HG03025 (cell line): ENCODE data around the gene TXNDC11.

Experiments used
- ATAC-seq: cut with Tn5 transposase; IDR thresholded peaks from one replicate; pipeline ENCODE4 v1.9.1; 2021; ENCODE audit warnings: mild to moderate bottlenecking, moderate library complexity; ENCODE audit not compliant: unreplicated experiment, low FRiP score

TXNDC11 gene

DNA sequence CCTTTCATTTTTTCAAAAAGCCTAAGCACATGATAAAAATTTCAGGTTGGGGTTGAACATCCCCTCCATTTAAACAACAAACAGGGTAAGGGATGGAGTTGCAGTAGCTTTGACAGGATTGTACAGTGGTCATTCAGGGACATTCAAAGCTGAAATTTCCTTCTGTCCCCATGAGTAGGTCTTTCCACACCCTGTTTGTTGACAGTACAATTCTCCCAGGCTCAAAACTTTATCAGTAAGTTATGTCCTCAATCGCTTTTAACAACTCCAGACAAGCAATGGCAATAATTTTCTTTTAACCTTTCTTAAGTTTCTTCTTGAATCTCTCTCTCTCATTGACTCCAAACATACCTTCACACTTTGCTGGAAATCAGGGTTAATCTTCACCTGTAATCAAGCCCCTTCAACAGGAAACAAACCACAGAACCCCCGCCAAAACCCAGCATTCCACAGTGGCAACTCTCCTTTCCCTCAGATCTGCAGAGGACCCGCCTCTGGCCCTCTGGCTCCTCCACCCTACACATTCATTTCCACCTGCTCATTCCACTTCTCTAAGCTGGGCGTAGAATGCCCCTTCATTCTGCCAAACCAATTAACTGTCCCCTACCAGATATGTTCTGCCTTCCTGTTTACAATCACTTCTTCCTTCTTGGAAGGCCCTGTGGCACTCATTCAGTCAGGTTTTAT lies 20.7 kb downstream of the TXNDC11 start:
- no peak for ATAC-seq

DNA sequence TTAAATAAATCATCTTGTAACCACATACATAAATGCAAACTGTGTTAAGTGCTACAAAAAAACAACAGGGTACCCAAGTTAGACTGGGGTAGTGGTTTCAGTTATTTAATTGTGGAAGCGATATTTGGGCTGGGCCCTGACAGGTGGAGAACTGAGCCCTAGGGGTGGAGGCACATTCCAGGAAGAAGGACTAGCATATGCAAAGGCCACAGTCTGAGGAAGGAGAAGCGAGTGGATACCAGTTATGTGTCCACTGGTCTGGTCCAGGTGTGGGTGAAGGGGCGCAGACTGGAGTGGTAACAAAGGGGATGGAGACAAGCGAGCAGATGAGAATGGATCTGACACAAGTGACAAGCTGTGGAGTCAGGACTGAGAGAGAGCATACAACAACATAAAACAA lies 22.9 kb downstream of the TXNDC11 start:
- no peak for ATAC-seq

DNA sequence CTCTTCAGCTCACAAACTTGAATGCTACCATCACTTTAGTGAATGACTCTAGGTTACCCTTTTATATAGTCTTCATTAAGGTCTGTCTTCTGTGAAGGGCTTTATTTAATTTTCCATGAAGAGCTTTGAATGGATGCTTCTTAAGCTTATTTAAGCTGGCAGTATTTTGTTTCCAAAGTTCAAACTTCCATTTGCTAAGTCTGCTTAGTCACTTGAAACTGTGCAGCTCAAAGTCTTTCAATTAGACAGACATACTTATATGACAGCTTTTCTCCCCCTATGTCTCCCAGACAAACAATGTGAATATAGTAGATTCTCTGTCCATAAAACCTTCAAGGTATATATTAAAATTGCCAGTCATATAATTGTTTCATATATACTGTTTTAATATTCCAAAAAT lies 23.5 kb downstream of the TXNDC11 start:
- ATAC-seq, result no peak

DNA sequence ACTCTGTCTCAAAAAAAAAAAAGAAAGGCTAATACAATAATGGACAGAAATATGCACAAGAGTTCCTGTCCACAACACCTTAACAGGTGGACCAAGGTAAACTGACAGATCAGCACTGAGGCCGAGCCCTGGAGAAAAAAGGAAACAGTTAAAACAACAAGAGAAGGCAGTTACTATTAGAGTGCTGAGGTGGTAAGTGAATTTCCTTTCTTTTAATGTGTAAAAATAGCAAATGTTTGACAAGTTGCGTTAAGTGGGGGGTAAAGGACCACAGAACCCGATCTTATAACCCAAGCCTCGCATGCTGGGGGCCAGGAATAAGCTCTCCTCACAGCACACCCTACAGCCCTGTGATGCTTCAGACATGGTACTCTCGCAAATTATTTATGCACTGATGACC lies 24.8 kb downstream of the TXNDC11 start:
- no peak for ATAC-seq

DNA sequence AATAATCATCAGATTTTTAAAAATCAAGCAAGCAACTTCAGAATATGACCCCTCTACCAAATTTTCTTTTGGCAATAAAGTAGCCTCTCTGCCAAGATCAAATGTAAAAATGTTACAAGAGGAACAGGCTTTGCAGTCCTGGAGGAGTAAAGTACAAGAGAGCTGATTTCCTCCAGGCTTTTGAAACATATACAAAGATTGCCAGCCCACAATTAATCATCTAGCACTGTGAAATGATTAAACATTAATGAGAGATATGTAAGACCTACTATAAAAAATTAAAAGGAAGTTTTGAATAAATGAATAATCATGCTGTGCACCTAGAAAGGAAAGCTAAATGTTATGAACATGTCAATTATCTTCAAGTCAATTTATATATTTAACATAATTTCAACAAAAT lies 26.3 kb downstream of the TXNDC11 start:
- ATAC-seq, result no peak

DNA sequence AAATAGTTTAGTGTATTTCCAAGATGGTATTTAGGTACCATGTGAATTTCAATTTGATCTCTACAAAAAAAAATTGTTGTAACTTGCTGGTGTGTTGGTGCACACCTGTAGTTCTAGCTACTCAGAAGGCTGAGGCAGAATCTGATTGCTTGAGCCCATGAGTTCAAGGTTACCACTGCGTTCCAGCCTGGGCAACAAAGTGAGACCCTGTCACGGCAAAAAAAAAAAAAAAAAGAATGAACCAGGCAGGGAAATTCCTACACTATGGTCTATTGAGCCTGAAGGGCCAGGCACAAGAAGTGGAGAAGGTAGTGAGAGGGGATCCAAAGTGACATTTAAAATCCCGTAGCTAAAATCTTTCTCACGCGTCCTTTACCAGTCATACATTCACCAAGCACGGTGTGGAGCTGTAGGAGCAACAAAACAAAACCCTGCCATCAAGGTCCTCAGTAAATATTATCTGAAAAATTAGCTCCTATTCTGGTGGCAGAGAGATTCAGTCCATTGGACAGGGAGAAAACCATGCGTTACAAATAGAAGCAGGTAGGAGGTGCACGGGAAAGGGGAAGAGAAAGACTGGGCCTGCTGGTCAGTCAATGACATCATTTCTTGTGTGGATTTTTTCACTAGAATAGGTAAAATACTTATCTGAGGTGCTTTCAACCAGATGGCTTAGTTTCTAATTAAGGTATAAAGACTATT lies 27.3 kb downstream of the TXNDC11 start:
- no peak for ATAC-seq

DNA sequence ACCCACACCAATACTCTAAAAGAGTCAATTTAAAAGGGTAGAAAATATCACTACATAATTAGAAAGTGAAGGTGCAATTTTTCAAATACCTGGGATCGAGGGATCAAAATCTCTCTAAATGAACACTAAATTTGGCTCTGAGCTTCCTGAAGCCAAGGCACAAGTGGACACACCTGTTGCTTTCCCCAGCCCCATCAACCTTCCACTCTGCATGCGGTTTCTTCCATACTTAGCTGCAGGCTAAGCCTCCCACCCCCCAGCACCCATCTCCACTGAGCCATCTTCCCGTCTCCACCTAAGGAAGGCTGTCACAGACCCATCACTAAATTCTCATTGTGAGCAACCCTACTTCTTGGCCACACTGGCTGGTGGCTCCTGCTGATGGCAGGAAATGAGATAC lies 30.5 kb downstream of the TXNDC11 start:
- no peak for ATAC-seq

DNA sequence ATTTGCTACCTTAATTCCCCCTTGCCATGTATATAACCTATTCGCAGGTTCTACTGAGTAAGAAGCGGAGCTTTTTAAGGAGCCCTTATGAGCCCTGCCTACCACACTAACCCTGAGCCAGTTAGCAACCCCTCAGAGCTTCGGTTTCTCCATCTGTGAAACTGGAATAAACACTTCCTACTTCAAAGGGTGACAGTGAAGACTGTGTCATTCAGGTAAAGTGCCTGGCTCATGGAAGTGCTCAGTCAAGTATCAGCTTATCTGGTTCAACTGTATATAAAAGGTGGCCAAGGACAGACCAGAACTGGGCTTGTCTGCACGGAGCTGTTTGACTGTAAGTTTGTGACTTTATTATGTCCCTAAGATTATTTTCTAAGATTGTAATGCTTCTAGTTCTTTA lies 31.0 kb downstream of the TXNDC11 start:
- no peak for ATAC-seq

DNA sequence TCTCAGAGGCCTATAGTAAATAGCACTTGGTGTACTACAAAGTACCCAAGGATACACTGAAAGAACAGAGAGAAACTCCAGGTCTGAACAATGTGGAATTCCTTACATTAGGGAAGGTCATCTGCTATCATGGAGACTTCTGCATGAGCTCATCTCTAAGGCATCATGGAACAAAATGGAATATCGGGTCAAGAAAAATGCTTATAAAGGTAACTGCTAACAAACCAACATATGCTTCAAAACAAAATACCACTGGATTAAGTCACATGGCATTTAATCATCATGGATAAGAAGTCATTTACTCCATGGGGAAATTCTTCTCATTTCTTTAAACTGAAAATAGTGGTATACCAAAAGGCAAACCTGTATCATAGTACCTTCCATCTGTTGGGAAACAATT lies 34.2 kb downstream of the TXNDC11 start:
- ATAC-seq, result no peak

DNA sequence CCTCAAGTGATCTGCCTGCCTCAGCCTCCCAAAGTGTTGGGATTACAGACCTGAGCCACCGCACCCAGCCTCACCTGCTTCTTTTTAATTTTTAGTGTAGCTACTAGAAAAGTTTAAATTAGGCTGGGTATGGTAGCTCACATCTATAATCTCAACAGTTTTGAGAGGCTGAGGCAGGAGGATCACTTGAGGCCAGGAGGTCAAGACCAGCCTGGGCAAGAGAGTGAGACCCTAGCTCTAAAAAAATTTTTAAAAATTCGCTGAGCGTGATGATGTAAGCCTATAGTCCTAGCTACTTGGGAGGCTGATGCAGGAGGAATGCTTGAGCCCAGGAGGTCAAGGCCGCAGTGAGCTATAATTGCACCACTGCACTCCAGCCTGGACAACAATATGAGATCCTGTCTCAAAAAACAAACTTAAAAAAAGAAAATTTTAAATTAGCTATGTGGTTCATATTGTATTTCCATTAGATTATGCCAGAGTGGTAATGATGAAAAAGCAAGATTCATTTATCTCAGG lies 34.9 kb downstream of the TXNDC11 start:
- no peak for ATAC-seq

DNA sequence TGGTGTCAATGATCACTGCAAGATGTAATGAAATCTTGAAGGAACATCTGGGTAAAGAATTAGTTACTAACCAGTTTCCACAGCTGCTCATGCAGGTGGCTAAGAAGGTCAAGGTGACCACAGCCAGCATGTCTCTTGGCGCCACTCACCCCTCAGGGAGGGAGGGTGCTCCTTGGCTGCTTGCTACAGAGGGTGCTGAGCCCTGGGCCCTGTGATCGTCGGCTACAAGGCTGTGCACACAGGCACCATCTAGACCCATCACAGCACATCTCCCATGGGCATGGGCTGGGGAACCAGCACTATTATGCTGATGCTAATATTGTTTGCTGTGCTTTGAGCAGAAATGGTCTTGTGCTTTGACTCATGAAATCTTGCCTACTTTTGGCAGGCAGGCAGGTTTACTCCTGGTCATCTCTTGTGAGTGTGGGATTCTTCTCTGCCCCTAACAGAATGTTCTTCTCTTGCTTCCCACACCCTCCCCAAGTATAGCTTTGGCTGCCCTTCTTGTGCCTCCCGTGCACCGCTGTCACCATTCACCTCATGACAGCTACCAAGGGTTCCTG lies 36.4 kb downstream of the TXNDC11 start:
- ATAC-seq, result no peak

DNA sequence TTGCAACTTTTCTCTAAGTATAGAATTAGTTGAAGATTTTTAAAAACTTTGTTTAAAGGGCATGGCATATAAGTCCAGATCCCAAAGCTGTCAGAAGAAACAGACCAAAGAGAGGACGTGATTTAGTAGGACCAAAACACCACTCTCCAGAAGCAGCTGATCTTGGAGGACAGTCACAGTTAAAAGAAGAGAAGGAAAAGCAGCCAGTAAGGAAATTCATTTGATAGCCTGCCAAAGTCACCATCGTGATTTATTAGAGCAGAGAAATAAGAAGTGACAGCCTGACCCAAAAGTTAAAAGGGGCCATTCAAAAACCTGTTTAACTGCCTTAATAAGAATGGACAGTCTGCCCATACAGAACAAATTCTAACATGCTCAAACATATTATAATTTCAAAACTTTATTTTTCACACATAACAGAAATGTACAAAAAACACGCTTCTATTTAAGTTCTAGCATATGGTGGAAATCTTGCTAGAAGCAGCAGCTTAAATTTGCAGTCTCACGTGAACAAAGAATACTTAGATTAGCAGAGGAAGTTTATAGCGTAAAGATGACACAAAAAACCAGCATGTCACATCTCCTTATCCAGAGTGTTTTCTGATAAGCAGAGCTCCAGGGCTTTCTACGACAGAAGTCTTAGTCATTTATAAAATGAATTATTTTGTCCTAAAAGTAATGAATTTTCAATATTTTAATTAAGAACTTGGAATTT lies 37.2 kb downstream of the TXNDC11 start:
- no peak for ATAC-seq

DNA sequence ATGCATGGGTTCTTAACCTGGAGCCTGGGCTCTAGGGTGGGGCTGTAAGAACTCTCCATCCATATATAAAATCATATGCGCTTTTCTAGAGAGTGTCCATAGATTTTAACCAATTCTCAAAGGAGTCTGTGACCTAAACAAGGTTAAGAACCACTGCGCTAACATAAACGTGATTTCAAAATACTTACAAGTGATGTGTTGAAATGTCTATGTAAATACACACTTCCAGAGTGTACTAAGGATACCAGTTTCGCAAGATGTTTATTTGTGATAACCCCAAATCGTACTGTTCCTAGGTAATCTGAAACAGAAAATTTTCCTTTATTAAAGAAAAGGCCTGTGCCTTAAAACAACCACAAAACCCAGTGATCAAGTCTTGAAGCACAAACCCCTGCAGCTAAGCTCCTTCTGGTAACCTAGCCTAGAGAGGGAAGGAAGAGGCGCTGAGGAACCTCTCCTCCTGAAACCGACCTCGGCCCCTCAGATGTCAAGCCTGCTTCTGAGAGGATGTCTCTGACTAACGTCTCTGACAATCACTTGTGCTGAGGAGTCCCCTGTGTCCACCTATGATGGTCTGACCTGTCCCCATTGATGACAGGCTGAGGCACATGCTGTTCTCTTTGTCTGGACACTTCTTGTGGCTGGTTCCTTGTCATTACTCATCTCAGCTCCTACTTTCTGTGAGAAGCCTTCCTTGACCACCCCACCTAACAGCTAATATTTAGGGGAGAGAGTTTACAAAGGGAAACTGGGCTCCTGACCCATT lies 42.2 kb downstream of the TXNDC11 start:
- no peak for ATAC-seq

DNA sequence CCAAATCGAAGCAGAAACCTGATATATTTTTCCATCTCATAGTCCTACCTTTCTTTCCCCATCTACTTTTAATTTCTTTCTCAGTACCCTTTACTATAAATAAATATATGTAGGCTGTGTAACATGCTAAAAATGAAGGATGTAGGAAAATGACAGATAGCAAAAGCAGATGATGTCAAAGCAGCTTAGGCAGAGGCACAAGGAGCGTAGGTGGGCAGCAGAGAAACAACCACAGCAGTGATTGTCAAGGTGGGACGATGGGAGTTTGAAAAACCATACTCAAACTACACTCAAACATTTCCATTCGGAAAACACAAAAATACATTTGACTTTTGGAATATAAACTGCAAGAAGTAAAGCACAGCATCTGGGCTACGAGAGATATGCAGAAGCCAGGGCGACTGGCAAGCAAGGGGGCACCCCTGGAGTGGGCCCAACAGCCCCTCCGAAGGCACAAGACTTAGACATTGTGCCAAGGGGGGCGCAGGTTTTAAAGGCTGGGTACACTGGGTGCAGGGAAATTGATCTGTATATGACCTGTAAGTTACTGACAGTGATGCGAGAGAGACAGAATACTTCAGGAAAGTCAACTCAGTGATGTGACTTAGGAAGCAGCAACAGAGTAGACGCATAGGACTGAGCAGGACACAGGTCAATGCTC lies 43.3 kb downstream of the TXNDC11 start:
- no peak for ATAC-seq

DNA sequence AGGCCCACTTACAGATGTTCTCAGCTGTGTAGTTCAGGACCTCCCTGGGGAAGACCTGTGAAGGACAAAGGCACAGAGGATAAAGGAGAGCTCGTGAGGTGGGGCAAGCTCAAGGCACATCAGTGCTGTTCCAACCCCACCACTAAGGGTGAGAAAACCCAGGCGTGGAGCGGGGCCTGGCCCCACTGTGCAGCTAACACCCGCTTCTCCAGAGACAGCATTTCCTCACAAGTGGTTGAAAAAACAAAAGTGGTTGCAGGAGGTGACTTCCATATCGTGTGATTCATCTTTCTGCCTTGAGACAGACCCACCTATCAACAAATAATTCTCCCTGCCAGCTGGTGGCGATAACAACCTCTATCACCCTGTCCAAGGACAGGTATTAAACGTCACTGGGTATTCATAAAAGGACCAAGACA lies 44.4 kb downstream of the TXNDC11 start:
- ATAC-seq, result no peak

DNA sequence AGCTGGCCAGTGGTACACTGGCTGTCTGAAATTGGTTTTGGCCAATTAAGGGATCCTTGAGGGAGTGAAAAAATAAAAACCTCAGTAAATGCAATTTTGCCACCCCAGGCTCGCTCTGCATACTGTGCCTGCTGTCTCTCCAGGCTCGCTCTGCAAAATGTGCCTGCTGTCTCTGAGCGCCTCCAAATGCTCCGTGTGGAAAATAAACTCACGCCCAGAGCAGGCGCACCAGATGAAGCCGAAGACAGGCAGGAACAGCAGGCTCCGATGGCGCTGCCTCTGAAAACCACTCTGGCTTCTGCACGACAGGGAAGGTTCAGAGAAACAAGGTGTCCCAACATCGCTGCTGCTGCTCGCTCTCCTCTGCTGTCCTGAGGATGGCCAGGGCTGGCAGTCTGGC lies 45.3 kb downstream of the TXNDC11 start:
- ATAC-seq, result no peak

DNA sequence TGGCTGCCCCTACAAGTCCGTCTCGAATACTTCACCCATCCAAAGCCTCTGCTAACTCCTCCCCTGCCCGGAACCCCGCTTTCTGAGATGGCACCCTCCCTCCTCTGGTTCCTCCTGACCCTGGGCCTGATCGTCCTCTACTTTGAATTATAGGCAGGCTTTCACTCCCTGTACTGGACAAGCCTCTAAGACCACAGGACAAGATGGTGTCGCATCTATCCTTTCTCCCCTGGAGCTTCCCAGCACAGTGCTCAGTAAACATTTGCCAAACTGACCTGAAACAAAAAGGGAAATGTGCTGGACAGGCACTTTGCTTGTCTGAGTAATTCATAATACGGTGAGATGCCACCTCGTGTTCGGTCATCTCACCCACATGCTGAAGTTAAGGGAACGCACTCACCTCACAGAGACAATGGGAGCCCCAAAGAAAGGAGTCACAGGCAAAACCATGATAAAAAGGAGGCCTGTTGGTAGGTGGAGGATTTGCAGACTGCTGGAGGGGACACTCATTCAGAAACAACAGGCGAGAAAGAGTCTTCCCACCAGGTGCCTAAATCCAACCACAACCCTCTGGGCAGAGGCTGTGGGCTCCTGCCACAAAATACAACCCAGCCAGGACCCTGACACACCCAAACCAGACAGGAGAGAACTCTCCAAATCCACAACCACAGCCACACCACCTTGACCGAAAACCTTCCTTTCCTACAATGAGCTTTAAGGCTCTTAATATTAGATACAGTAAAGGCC lies 46.2 kb downstream of the TXNDC11 start:
- no peak for ATAC-seq

DNA sequence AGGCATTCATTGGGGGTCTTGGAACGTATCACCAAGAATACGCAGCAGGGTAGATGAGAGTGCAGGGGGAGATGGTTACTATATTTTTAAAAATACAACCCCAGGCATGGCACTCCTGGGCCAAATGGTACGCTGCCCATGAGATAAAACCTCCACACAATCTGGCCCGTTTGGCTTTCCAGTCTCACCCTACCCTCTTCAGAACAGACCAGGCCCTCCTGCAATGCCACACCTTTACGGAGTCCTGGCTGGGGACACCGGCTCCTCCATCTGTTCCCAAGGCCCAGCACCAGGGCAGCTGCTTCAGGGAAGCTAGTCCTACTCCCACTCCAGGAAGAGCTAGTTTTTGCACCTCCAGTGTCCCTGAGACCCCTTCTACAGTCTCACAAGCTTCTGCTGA lies 50.0 kb downstream of the TXNDC11 start:
- ATAC-seq, result no peak

DNA sequence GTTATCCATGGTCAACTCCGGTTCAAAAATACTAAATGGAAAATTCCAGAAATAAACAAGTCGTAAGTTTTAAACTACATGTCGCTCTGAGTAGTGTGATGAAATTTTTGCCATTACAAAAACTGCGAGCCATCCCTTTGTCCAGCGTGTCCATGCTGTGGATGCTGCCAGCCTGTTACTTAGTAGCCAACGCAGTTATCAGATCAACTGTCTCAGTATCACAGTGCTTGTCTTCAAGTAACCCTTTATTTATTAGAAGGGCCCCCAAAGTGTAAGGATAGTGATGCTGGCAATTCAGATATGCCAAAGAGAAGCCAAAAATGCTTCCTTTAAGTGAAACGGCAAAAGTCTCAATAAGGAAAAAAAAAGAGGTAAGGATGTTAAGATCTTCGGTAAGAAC lies 50.5 kb downstream of the TXNDC11 start:
- no peak for ATAC-seq
